Measurements from ENCODE around the gene NFIA.

Gene NFIA

GRCh38 chr1:61344696-61345095, 262.3 kb downstream of the NFIA start:
- no peak for DNase-seq

DNA sequence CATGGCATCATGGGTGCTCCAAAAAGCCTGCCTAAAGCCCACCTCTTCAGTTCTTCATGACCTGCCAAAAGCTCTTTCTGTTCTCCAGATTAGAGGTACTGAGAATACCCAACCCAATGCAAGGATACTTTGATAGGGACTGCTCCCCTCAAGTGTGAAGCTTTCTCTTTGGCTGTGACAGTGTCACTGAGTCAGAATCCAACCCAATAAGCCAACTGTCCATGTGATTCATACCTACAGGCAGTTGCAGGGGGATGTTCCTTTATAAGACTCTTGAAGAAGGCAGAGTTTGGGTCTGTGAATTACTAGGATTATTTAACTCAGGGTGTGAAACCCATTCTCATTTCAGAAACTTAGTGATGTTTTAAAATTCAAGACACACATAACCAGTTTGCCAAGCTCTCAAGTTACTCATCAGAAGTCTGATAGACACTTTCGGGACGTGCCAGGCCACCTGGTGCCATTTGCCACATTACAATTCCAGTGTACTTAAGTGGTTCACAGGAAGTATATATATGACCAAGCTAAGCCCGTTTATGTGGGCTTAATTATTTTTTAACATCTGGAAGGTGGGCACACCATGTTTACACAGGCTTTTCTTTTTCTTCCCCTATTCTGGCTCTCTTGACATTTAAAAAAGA, 265.8 kb downstream of the NFIA start:
- no peak for DNase-seq

DNA sequence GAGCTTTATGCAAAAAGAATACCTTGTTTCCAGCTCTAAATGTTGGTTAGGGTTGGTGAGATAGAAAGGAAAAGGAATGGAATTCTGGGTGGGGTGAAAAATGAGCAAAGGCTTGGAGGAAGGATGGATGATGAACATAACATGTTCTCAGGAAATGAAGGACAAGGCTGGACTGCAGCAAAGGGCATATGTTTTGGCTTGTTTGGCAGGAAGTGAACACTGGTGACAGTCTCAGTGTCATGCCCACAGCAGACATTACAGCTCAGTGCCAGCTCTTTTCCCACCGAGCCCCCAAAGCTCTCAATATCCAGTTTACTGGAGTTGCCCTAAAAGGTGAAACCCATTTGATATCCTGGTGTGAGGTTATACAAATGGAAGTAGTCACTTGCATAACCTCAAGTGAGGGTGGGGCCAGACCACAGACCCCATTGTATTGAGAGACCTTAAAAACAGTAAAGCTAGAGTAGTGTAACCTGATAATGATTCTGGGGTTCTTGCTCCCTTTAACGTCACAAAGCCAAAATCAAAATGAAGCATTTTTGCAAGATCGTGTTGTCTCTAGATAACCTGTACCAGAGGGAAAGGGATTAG, 270.6 kb downstream of the NFIA start:
- no peak for DNase-seq

- DNase-seq = no peak
Measured at GRCh38 chr1:61353797-61354406, 271.5 kb downstream of the NFIA start.

DNA sequence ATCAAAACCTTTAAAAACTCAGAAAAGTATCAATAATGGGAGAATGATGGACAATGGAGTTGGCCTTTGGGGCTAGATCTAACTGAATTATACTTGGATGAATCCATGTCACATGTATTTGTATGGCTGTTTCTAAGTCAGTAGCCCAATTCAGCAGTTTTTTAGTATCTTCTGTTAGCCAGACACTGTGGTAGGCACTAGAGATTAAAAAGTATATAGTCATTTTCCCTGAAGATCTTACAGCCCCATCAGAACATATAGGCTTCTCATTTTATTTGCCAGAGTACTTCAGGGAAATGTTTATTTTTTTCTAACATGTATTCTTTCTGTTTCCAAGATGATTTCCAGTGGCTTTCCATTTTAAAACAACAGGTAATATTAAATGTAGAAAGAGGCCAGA, 273.7 kb downstream of the NFIA start:
- DNase-seq = no peak

DNA sequence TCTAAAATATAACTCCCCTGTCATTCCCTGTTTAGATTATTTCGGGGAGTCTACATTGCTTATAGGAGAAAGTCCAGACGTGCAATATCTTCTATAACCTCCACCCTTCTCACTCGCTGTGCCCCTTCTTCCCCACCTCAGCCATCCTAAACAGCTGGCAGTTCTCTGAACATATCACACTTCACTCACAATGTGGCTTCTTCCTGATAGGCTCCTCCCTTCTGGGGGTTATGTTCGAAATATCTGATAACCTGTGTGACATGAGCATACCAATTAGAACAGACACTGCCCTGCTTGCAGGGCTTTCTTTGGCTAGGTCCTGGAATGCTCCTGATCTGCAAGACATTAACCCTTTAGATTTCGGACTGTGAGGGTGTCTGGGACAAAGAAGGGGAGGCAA, 274.6 kb downstream of the NFIA start:
- no peak for DNase-seq

GRCh38 chr1:61357539-61357938, 275.2 kb downstream of the NFIA start:
- DNase-seq = no peak

- no peak for DNase-seq
Measured at GRCh38 chr1:61358770-61359455, 276.6 kb downstream of the NFIA start.

DNA sequence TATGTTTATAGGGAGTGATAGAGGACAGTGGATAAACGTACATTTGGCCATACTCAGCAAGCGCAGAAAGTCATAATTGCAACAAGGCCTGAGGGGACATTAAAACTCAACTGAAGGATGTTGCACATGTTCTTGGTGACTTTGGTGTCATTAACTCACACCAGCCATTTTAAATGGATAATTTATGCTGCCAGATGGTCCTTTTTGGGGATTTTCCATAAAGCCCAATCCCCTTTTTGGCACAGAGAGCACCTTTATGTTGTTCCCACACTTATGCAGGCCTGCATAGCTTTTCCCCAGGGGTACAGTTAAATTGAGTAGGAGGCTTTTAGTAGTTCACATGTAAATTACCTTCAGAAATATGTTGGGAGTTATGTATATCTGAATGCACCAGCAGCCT, 279.6 kb downstream of the NFIA start:
- DNase-seq = no peak

DNA sequence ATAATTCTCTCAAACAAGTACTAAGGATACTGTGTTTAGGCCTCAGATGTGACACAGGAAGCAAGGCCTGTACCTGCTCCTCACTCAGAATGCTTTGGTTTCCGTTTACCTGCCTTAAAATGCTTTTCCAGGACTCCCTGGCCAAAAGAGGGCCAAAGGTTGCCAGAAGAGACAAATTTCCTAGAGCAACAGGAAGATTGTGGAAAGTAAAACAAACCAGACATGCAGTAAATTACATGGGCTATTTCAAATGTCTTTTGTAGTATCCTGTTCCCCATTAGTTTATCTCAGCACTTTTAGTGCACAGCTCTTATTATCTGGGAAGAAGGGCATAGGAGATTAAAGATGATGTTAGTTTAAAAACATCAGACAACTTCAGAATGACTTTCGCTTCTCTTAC, 280.0 kb downstream of the NFIA start:
- no peak for DNase-seq

DNA sequence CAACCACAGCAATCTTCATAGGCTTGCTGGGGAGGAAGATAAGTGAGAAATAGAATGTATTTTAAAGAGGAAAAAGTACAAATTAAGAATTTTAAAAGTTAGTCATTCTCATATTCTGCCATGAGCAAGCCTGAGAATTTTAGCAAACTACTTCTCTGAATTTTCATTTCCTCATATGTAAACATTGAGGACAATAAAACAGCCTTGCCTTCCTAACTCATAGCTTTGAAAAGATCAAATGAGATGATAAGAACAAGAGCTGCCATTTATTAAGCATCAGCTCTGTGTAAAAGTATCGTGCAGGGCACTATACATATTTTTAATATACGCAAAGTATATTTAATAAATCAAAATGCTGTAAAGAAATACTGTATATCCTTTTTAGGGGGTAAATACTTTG, 286.0 kb downstream of the NFIA start:
- DNase-seq = no peak

- DNase-seq = no peak
Measured at GRCh38 chr1:61368876-61369275, 286.5 kb downstream of the NFIA start.

DNA sequence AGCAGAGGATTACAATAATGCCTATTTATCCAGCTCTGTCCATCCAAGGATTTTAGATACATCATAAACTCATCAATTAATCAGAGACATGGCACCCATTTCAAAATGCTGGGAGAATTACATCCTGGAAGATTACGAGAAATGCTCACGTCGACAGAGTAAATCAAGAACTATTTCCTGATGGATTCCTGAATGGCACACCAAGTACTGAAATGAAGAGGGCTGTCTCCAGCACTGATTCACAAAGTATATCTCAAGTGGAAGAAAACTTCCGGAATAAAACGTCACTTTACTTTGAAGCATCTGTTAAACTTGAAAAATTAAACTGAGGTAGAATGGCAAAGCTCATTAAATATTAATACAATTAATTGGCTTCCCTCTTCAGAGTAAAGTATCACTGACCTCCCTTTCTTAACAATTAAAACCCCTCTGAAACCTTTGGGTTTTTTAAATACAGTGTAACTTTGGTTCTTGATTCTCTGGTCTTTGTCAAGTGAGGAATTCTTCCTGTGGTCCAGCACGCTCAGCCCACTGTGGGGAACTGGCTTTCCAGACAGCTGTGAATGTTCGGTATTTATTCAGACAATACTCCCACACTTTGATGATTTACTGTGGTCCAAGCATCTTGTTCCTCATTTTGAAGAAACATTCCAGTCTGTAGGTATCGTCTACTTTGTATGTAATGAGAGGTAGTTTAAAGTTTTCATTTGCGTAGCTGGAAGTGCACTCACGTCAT, 288.0 kb downstream of the NFIA start:
- no peak for DNase-seq

DNA sequence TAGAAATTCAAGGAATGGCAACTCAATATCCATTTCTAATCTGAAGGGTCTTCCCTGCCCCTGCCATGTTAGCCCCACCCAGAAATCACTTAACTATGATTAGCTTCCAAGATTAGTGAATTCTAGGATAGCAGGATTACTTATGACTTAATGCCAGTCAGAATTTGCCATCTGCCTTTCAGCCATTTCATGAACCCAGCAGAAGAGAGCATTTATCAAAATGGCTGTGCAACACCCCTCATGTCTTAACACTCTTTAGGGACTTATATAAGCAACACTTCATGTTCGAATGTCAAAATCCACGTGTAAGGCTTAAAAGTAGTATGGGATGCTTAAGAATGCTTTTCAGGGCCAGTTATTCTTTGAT, 288.5 kb downstream of the NFIA start:
- no peak for DNase-seq

DNA sequence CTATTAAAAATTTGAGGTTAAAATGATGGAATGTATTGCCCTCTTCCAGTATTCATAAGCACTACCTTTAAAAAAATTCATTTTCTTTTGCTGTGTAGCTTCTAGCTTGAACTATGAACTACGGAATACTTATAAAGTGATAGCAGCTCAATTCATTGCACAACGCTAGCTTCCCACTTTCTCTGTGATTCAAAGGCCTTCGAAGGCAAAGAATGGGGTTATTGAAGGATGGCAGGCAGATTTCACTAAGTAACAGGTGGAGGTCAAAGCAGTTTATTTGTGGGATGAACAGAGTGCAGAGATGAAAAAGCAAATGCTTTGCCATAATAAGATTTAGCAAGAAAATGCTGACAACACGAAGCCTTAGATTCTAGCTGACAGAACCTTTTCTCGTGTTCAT, 290.6 kb downstream of the NFIA start:
- no peak for DNase-seq

DNA sequence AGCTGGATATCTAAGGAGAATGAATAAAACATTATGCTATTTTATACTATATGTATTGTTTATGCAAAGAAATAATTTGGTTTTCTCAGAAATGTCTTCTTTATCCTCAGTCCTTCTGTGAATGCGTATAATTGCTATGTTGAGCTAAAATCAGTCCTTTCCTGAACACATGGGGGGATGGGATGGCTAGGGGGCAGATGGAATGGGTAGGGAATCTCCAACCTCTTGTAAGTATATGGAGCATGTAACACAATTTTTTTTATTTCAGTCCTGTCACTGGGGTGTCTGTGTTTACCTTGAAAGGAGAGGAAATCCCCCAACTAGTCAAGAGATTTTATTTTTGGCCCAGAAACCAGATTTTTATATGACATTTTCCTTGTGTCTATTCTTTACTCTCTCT, 291.8 kb downstream of the NFIA start:
- DNase-seq = no peak

GRCh38 chr1:61375082-61375880, 292.9 kb downstream of the NFIA start:
- DNase-seq = no peak

DNA sequence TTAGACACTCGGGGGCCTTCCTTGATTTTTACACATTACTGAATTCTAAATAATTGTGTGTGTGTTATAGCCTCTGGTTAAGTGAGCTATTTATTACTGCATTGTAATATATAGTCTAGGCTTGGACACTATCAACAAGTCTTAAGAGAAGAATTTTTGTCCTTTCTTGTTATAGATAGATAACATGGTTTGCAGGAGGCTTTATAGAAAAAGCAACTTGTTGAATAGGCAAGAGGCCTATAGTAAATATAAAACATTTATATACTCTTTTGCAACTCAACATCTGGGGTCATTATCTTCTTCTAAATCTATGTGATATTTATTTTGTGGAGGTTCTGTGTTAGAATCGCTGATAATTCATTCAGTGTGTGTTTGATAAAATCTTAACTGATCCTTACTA, 293.8 kb downstream of the NFIA start:
- no peak for DNase-seq

- no peak for DNase-seq
Measured at GRCh38 chr1:61377242-61377958, 295.0 kb downstream of the NFIA start.

- DNase-seq = no peak
Measured at GRCh38 chr1:61378494-61379180, 296.3 kb downstream of the NFIA start.

DNA sequence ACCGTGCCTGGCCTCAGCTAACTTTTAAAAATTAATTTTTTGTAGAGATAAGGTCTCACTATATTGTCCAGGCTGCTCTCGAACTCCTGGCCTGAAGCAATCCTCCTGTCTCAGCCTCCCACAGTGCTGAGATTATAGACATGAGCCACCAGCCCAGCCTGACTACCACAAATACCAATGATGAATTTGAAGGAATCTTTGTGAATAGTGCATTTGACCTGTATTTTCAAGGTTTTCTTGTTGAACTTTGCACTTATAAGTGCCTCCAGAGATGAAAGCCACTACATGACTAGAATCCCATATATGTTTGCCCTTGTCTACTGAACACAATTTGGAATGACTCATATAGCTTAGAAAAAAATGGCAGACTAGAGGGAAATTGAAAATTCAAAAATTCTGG, 297.3 kb downstream of the NFIA start:
- DNase-seq = no peak
